GM13977 (cell line): ENCODE results near the gene NUDT3.

ENCODE experiments used
- DNase-seq: peaks from one replicate; pipeline ENCODE4 v3.0.0; 2012; ENCODE audit warnings: low spot score
- CTCF ChIP-seq: IDR thresholded peaks from 2 replicates; pipeline ENCODE4 v1.5.1; 2012; ENCODE audit warnings: mild to moderate bottlenecking, control low read depth; ENCODE audit not compliant: insufficient read depth; ENCODE audit errors: extremely low read depth, missing control alignments
- in situ Hi-C: fragments of 300-500 bp; cut with MboI; formaldehyde crosslinking; loops from one replicate; pipeline ENCODE4 v1.12.0; 2022; ENCODE audit warnings: low sequenced_read_pairs, low pct_unique_long_range_greater_than_20kb, mixed read lengths, inconsistent platforms; ENCODE audit not compliant: unreplicated experiment

NUDT3 gene

DNA sequence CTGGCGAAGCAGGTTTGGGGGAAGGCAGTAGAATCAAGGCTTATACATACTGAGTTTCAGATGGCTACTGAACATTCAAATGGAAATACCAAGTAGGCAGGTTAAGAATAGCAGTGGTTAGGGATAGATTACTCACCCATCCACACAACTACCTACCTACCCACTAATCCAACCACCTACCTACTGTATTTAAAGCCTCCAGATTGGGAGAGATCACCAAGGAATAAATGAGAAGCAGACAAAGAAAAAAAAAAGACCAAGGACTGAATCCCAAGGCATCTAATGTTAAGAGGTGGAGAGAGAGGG, 75.3 kb downstream of the NUDT3 start:
- no peak for DNase-seq
- TF ChIP-seq CTCF = no peak
- in situ Hi-C loops = no loop called here

DNA sequence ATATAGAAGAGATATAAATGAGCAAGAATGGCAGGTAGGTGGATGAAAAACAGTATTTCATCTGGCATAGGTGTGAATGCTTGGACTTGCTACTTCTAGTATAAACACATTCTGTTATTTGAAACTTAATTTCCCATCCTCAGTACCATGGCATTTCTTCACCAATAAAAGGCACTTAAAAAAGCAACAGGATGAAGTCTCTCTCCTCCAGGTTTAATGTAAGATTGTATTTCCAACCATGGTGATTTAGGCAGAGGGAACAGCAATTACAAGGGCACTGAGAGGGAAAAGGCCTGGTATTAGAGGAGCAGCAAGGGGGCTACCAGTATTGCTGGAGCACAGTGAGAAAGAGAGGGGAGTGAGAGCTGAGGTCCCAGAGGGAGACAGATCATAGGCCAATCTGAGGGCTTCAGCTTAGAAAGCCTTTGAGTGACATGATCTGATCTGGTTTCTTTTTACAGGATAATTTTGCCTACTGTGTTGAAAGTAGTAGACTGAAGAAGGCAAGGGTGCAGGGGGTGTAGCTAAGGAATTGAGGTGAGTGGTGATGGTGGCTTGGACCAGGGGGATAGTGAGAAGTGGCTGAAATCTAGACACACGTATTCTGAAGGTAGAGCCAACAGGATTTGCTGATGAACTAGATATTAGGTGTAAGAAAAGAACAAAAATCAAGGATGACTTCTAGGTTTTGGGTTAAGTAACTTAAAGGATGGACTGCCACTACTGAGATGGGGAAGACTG, 75.9 kb downstream of the NUDT3 start:
- DNase-seq = no peak
- in situ Hi-C loops = no loop called here
- no peak for TF ChIP-seq CTCF

DNA sequence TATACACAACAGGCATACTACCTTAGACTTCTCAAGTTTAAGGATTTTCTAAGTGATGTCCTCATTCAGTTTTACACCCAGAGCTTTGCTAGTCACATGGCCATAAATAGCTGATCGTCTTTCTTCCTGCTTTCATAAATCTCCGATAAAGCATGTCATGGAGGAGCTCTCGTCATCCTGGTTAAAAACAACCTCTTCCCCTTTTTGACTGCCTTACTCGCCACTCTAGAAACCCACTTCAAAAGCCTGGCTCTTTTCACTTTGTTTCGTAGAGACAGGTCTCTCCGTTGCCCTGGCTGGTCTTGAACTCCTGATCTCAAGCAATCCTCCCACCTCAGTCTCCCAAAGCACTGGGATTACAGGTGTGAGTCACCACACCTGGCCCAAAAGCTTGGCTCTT, 76.7 kb downstream of the NUDT3 start:
- TF ChIP-seq CTCF = no peak
- in situ Hi-C loops = no loop called here
- peak; percentile 46 for DNase-seq

DNA sequence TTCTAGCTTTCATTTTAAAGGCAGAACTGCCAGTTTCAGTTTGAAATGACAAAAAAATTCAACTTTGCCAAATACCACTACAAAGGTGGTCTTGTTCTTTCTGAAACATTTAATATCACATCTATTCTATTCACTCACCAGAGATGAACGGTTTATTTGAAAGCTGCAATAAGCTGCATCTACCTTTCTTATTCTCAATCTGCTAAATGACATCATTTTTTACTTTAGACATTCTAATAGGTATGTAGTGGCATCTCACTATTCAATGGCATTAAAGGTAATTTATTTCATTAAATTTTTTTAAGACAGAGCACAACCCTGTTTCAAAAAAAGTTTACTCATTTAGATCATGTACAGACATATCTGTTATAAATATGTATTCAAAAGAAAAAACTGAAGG, 77.2 kb downstream of the NUDT3 start:
- TF ChIP-seq CTCF = no peak
- in situ Hi-C loops = no loop called here
- no peak for DNase-seq

DNA sequence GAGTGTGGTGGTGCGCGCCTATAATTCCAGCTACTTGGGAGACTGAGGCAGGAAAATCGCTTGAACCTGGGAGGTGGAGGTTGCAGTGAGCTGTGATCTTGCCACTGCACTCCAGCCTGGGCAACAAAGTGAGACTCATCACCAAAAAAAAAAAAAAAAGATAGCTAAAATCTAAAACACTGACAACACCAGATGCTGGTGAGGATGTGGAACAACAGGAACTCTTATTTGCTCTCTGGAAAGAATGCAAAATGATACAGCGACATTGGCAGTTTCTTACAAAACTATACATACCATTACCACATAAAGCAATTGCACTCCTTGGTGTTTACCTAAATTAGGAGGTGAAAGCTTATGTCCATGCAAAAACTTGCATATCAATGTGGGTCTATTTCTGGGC, 80.2 kb downstream of the NUDT3 start:
- no peak for TF ChIP-seq CTCF
- no peak for DNase-seq
- in situ Hi-C loops = no loop called here

DNA sequence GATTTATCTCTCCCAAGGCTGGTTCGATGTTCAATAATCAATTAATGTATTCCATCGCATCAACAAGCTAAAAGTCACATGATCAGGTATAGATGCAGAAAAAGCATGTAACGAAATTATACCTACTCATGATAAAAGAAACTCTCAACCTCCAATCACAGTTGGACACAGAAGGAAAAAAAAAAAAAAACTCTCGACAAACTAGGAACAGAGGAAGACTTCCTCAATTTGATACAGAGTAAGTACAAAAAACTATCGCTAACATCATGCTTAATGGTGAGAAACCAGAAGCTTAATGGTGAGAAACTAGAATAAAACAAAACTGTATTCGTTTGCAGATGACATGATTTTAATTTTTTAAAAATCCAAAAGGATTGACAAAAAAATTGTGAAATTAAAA, 81.7 kb downstream of the NUDT3 start:
- in situ Hi-C loops = no loop called here
- no peak for TF ChIP-seq CTCF
- no peak for DNase-seq

DNA sequence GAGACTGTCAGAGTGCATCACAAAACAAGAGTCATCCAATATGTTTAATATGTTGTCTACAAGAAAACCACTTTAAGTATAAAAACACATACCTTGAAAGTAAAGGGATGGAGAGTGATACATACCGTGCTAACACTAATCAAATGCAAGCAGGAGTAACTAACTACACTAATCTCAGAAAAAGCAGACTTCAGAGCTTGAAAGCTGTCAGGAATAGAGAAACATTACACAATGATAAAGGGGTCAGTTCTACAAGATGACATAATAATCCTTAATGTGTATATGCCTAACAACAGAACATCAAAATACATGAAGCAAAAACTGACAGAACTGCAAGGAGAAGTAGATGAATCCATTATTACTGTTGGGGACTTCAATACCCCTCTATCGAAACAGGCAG, 84.0 kb downstream of the NUDT3 start:
- in situ Hi-C loops = no loop called here
- TF ChIP-seq CTCF = no peak

More for the DNA sequence above, 84.0 kb downstream of the NUDT3 start:
- no peak for DNase-seq
